IMR-90 (cell line): ENCODE measurements around the gene MRGPRD.

Source experiments
- MAFK ChIP-seq: IDR thresholded peaks from 2 replicates; pipeline ENCODE4 v1.6.1; 2012; ENCODE audit warnings: low read depth, low read length, improper control_type of control experiment
- POLR2A ChIP-seq: IDR thresholded peaks from 2 replicates; pipeline ENCODE4 v1.6.1; 2012; ENCODE audit warnings: mild to moderate bottlenecking, low read depth, low read length
- RAD21 ChIP-seq: IDR thresholded peaks from 2 replicates; pipeline ENCODE4 v1.6.1; 2012; ENCODE audit warnings: low read length, improper control_type of control experiment
- RFX5 ChIP-seq: IDR thresholded peaks from 2 replicates; pipeline ENCODE4 v1.8.0; 2012; ENCODE audit warnings: low read depth, mild to moderate bottlenecking, low read length, moderate library complexity
- SMC3 ChIP-seq: fragments of 150-350 bp; IDR thresholded peaks from 2 replicates; pipeline ENCODE4 v1.6.1; 2016; ENCODE audit warnings: low read depth, mild to moderate bottlenecking, antibody characterized with exemption, low read length, moderate library complexity
- TF ChIP-seq, protein P1 (sequence below): conservative IDR thresholded peaks from 2 replicates; pipeline ENCODE4 v1.5.1; 2012; ENCODE audit warnings: mild to moderate bottlenecking, low read depth, low read length, improper control_type of control experiment

- no peak for TF ChIP-seq MAFK
- TF ChIP-seq RAD21, result no peak
- TF ChIP-seq, protein P1, sequence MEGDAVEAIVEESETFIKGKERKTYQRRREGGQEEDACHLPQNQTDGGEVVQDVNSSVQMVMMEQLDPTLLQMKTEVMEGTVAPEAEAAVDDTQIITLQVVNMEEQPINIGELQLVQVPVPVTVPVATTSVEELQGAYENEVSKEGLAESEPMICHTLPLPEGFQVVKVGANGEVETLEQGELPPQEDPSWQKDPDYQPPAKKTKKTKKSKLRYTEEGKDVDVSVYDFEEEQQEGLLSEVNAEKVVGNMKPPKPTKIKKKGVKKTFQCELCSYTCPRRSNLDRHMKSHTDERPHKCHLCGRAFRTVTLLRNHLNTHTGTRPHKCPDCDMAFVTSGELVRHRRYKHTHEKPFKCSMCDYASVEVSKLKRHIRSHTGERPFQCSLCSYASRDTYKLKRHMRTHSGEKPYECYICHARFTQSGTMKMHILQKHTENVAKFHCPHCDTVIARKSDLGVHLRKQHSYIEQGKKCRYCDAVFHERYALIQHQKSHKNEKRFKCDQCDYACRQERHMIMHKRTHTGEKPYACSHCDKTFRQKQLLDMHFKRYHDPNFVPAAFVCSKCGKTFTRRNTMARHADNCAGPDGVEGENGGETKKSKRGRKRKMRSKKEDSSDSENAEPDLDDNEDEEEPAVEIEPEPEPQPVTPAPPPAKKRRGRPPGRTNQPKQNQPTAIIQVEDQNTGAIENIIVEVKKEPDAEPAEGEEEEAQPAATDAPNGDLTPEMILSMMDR, result no peak
- TF ChIP-seq POLR2A, result no peak
- no peak for TF ChIP-seq SMC3
- TF ChIP-seq RFX5, result no peak
Observed at GRCh38 chr11:68965901-68966853, 14.6 kb downstream of the MRGPRD start.
